HL-60 (cell line): Measurements from ENCODE around the gene SPATA3.

Source experiments
- TF ChIP-seq, protein P1 (sequence below): IDR thresholded peaks from 2 replicates; pipeline ENCODE4 v1.6.1; 2012; ENCODE audit warnings: low read depth; ENCODE audit not compliant: insufficient replicate concordance
- TF ChIP-seq, protein P2 (sequence below): IDR thresholded peaks from one replicate; pipeline ENCODE4 v1.5.1; 2011; ENCODE audit warnings: low read length, control low read depth, inconsistent platforms; ENCODE audit not compliant: insufficient read depth

DNA sequence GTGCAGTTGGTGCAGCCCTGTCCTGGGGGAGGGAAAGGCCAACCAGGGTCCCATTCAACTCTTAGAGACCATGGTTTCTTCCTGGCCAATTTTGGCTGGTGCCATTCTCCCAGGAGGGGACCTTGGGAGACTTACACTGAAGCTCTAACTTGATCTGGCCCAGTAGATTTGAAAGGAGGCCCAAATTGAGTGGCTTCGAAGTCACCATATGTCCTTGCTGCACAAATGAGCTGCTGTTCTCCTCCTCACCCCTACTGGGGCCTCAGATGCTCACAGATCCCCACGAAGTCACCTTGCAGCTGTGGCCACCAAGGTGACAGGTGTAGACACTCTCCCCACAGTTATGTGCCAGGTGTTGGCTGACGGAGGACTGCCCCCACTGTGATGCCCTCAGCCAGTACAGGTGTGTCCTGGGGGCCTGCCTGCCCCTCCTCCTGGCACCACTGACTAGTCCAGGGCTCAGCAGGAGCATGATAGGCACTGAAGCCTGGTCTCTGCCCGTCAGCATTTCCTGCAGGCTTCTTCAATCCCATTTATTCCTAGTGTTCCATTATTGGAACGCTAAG is 36.7 kb downstream of the SPATA3 start:
- TF ChIP-seq, protein P1, sequence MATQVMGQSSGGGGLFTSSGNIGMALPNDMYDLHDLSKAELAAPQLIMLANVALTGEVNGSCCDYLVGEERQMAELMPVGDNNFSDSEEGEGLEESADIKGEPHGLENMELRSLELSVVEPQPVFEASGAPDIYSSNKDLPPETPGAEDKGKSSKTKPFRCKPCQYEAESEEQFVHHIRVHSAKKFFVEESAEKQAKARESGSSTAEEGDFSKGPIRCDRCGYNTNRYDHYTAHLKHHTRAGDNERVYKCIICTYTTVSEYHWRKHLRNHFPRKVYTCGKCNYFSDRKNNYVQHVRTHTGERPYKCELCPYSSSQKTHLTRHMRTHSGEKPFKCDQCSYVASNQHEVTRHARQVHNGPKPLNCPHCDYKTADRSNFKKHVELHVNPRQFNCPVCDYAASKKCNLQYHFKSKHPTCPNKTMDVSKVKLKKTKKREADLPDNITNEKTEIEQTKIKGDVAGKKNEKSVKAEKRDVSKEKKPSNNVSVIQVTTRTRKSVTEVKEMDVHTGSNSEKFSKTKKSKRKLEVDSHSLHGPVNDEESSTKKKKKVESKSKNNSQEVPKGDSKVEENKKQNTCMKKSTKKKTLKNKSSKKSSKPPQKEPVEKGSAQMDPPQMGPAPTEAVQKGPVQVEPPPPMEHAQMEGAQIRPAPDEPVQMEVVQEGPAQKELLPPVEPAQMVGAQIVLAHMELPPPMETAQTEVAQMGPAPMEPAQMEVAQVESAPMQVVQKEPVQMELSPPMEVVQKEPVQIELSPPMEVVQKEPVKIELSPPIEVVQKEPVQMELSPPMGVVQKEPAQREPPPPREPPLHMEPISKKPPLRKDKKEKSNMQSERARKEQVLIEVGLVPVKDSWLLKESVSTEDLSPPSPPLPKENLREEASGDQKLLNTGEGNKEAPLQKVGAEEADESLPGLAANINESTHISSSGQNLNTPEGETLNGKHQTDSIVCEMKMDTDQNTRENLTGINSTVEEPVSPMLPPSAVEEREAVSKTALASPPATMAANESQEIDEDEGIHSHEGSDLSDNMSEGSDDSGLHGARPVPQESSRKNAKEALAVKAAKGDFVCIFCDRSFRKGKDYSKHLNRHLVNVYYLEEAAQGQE: no peak
- TF ChIP-seq, protein P2, sequence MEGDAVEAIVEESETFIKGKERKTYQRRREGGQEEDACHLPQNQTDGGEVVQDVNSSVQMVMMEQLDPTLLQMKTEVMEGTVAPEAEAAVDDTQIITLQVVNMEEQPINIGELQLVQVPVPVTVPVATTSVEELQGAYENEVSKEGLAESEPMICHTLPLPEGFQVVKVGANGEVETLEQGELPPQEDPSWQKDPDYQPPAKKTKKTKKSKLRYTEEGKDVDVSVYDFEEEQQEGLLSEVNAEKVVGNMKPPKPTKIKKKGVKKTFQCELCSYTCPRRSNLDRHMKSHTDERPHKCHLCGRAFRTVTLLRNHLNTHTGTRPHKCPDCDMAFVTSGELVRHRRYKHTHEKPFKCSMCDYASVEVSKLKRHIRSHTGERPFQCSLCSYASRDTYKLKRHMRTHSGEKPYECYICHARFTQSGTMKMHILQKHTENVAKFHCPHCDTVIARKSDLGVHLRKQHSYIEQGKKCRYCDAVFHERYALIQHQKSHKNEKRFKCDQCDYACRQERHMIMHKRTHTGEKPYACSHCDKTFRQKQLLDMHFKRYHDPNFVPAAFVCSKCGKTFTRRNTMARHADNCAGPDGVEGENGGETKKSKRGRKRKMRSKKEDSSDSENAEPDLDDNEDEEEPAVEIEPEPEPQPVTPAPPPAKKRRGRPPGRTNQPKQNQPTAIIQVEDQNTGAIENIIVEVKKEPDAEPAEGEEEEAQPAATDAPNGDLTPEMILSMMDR: no peak
